A549 (cell line): ENCODE data around the gene ST6GAL1.

Experiments
- CHD2 ChIP-seq: fragments of 150-350 bp; IDR thresholded peaks from 2 replicates; pipeline ENCODE4 v1.6.1; 2014; ENCODE audit warnings: low read length; ENCODE audit not compliant: partially characterized antibody
- CTCF ChIP-seq: fragments of >200 bp; sonication (Bioruptor Twin); formaldehyde crosslinking; IDR thresholded peaks from 3 replicates; pipeline ENCODE4 v1.5.1; 2016
- HOXA7 ChIP-seq: fragments of 250-450 bp; sonication (Bioruptor Pico); IDR thresholded peaks from 2 replicates; pipeline ENCODE4 v1.5.0; 2020; ENCODE audit warnings: mild to moderate bottlenecking, moderate library complexity
- MAX ChIP-seq: IDR thresholded peaks from 2 replicates; pipeline ENCODE4 v1.6.1; 2012
- POLR2A ChIP-seq: IDR thresholded peaks from 2 replicates; pipeline ENCODE4 v1.6.1; 2012; ENCODE audit warnings: mild to moderate bottlenecking, low read length
- RAD21 ChIP-seq, 2 experiments: fragments of >200 bp in 1 of 2; sonication (Bioruptor Twin) in 1 of 2; formaldehyde crosslinking in 1 of 2; IDR thresholded peaks in 1 of 2; conservative IDR thresholded peaks in 1 of 2; 2 replicates in 1 of 2; 3 replicates in 1 of 2; pipeline ENCODE4 v1.6.1; 2012 to 2018; ENCODE audit warnings: inconsistent platforms in 1 of 2
- REST ChIP-seq: fragments of 200-600 bp; sonication (generic); IDR thresholded peaks from 2 replicates; pipeline ENCODE4 v1.6.1; 2016; ENCODE audit warnings: antibody characterized with exemption, mild to moderate bottlenecking, moderate library complexity
- ZSCAN20 ChIP-seq: fragments of 250-450 bp; sonication (Bioruptor Pico); IDR thresholded peaks from 2 replicates; pipeline ENCODE4 v1.8.0; 2022; ENCODE audit warnings: mild to moderate bottlenecking, moderate library complexity

- no peak for TF ChIP-seq POLR2A
- TF ChIP-seq CTCF, result no peak
- no peak for TF ChIP-seq HOXA7
- no peak for TF ChIP-seq MAX
- no peak for TF ChIP-seq RAD21 (conservative IDR thresholded peaks at IDR 0.05 in 1 of 2, IDR thresholded peaks at IDR 0.05 in 1 of 2)
- no peak for TF ChIP-seq CHD2
- no peak for TF ChIP-seq REST
- TF ChIP-seq ZSCAN20, result no peak
Measured at GRCh38 chr3:187051724-187052366, 121.5 kb downstream of the ST6GAL1 start.
